ENCODE measurements around the gene PLB1.

PLB1 gene

DNA sequence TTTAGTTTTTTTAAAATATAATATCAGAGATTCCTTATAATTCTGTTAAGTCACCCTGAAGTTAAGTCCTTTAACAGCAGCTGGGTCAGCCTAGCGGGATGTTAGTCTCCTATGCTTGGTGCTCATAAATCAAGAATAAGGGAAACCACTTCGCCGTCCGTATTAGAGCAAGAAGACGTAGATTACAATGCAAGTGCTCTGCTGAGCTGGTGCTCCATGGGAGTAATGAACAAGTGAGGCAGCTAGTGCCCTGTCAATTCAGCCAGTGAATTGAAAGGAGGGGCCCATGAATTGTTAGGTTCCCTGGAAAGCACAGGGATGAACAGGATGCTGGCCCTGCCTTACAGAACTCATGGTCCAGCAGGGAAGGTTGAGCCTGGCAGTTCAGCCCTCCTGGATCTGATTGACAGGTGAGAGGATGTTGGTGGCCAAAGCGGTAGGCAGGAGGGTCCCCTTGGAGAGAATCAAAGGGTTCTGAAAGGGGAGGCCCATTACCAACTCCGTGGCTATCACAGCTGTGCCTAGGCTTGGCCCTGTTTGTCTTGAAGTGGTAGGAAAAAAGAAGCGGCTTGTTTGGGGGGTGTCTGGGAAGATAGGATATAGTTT, 30.8 kb downstream of the PLB1 start:
- no peaks in the 10 kb centered on the region for H4K20me1 ChIP-seq (ENCODE audit: insufficient read depth, low read length)
- H3K4me1 ChIP-seq (ENCODE audit: insufficient read depth, low read length), result no peaks in the 10 kb centered on the region
- ATAC-seq (ENCODE audit: insufficient read depth, low read depth), result no peak
- H3K9ac ChIP-seq (ENCODE audit: low read depth, low read length), result no peak overlapping the region
- H3K4me2 ChIP-seq (ENCODE audit: insufficient read depth, low read length), result no peak overlapping the region
- no peak for DNase-seq
- H3K9me3 ChIP-seq (ENCODE audit: insufficient read depth, low read length, severe bottlenecking), result no peaks in the 10 kb centered on the region
- H3K79me2 ChIP-seq (ENCODE audit: insufficient read depth, low read length), result no peaks in the 10 kb centered on the region
- no peak overlapping the region for H3K4me3 ChIP-seq (ENCODE audit: low read depth in 1 of 2, low read length in 2 of 2)
- H3K27ac ChIP-seq (ENCODE audit: low read length), result no peak overlapping the region
- H3K27me3 ChIP-seq (ENCODE audit: insufficient read depth, low read length, poor library complexity), result peaks cover 30% of the 10 kb centered on the region
- no peak overlapping the region for H2AFZ ChIP-seq (ENCODE audit: low read depth, low read length)
- no peaks in the 10 kb centered on the region for H3K36me3 ChIP-seq (ENCODE audit: insufficient read depth, low read length)
- TF ChIP-seq EZH2 (IDR thresholded peaks at IDR 0.05; ENCODE audit: borderline replicate concordance, low read depth, low read length, severe bottlenecking), result no peak
- TF ChIP-seq, protein P1, sequence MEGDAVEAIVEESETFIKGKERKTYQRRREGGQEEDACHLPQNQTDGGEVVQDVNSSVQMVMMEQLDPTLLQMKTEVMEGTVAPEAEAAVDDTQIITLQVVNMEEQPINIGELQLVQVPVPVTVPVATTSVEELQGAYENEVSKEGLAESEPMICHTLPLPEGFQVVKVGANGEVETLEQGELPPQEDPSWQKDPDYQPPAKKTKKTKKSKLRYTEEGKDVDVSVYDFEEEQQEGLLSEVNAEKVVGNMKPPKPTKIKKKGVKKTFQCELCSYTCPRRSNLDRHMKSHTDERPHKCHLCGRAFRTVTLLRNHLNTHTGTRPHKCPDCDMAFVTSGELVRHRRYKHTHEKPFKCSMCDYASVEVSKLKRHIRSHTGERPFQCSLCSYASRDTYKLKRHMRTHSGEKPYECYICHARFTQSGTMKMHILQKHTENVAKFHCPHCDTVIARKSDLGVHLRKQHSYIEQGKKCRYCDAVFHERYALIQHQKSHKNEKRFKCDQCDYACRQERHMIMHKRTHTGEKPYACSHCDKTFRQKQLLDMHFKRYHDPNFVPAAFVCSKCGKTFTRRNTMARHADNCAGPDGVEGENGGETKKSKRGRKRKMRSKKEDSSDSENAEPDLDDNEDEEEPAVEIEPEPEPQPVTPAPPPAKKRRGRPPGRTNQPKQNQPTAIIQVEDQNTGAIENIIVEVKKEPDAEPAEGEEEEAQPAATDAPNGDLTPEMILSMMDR (IDR thresholded peaks at IDR 0.05; ENCODE audit: borderline replicate concordance, extremely low read depth, low read length, poor library complexity, severe bottlenecking), result no peak

DNA sequence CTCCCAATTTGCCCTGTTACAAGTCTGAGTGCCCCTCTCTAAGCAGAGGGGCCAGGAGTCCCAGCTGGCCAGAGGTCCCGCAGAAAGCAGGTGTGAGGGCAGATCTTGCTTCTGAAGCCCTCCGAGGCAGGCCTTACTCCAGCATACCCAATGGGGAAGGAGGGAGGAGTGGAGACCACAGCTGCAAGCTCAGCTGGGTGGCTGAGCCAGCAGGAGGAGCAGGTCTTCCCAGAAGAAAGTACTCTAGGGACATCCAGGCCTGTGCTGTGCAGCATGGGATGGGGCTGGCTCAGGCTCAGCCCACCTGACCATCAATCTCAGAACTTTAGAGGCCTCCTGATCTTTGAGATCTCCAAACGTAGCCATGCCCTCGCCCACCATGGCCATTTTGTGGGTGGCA, 31.3 kb downstream of the PLB1 start:
- Histone ChIP-seq H3K27ac (ENCODE audit: low read length) (no peak overlapping the region), H3K4me3 (ENCODE audit: low read depth in 1 of 2, low read length in 2 of 2) (no peak overlapping the region), H4K20me1 (ENCODE audit: insufficient read depth, low read length) (no peaks in the 10 kb centered on the region), H3K36me3 (ENCODE audit: insufficient read depth, low read length) (no peaks in the 10 kb centered on the region), H3K79me2 (ENCODE audit: insufficient read depth, low read length) (no peaks in the 10 kb centered on the region), H3K9ac (ENCODE audit: low read depth, low read length) (no peak overlapping the region), H3K4me1 (ENCODE audit: insufficient read depth, low read length) (no peaks in the 10 kb centered on the region), H2AFZ (ENCODE audit: low read depth, low read length) (no peak overlapping the region), H3K27me3 (ENCODE audit: insufficient read depth, low read length, poor library complexity) (peaks cover 26% of the 10 kb centered on the region), H3K9me3 (ENCODE audit: insufficient read depth, low read length, severe bottlenecking) (no peaks in the 10 kb centered on the region), H3K4me2 (ENCODE audit: insufficient read depth, low read length) (no peak overlapping the region)
- TF ChIP-seq, protein P1 (IDR thresholded peaks at IDR 0.05; ENCODE audit: borderline replicate concordance, extremely low read depth, low read length, poor library complexity, severe bottlenecking), result no peak
- no peak for TF ChIP-seq EZH2 (IDR thresholded peaks at IDR 0.05; ENCODE audit: borderline replicate concordance, low read depth, low read length, severe bottlenecking)
- ATAC-seq (ENCODE audit: insufficient read depth, low read depth) (no peak; the same call in 2 of the 3 replicates), DNase-seq (no peak)

DNA sequence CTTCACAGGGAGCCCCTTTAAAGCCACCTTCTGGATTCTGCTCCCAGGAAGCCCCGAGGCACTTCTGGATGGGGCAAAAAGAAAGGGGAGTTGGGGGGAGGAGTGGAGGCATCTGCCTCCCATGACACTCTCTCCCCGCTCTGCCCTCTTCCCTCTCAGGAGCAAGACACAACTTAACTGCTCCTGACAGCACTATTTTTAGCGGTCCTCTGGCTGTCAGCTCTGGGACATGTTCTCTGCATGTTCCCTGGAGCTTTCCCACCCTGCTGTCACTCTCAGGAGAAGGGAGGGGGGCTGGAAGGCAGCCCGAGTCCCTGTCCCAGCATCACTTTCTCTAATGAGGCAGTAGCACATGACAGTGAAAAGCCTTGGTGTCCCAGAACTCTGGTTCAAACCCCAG, 32.3 kb downstream of the PLB1 start:
- H2AFZ ChIP-seq (ENCODE audit: low read depth, low read length), result no peak overlapping the region
- H3K9ac ChIP-seq (ENCODE audit: low read depth, low read length), result no peak overlapping the region
- DNase-seq (no peak), ATAC-seq (ENCODE audit: insufficient read depth, low read depth) (no peak)
- no peak overlapping the region for H3K4me3 ChIP-seq (ENCODE audit: low read depth in 1 of 2, low read length in 2 of 2)
- no peak overlapping the region for H3K4me2 ChIP-seq (ENCODE audit: insufficient read depth, low read length)
- H3K4me1 ChIP-seq (ENCODE audit: insufficient read depth, low read length), result no peaks in the 10 kb centered on the region
- no peak overlapping the region for H3K27ac ChIP-seq (ENCODE audit: low read length)
- no peaks in the 10 kb centered on the region for H3K79me2 ChIP-seq (ENCODE audit: insufficient read depth, low read length)
- no peak for TF ChIP-seq EZH2 (IDR thresholded peaks at IDR 0.05; ENCODE audit: borderline replicate concordance, low read depth, low read length, severe bottlenecking)
- TF ChIP-seq, protein P1 (IDR thresholded peaks at IDR 0.05; ENCODE audit: borderline replicate concordance, extremely low read depth, low read length, poor library complexity, severe bottlenecking), result no peak
- H3K36me3 ChIP-seq (ENCODE audit: insufficient read depth, low read length), result no peaks in the 10 kb centered on the region
- no peaks in the 10 kb centered on the region for H4K20me1 ChIP-seq (ENCODE audit: insufficient read depth, low read length)
- H3K27me3 ChIP-seq (ENCODE audit: insufficient read depth, low read length, poor library complexity), result peaks cover 25% of the 10 kb centered on the region
- no peaks in the 10 kb centered on the region for H3K9me3 ChIP-seq (ENCODE audit: insufficient read depth, low read length, severe bottlenecking)

All from DND-41 (cell line).